ENCODE measurements around the gene PPP1R15B. TPM values are rescaled to one million over a fixed set of nuclear protein-coding genes. Genes with fewer than 3 reads are reported as not detected.

Gene PPP1R15B
- total RNA-seq, 6 experiments from 2014 or later: 27.4 to 34.8 (median 30.9) TPM

DNA sequence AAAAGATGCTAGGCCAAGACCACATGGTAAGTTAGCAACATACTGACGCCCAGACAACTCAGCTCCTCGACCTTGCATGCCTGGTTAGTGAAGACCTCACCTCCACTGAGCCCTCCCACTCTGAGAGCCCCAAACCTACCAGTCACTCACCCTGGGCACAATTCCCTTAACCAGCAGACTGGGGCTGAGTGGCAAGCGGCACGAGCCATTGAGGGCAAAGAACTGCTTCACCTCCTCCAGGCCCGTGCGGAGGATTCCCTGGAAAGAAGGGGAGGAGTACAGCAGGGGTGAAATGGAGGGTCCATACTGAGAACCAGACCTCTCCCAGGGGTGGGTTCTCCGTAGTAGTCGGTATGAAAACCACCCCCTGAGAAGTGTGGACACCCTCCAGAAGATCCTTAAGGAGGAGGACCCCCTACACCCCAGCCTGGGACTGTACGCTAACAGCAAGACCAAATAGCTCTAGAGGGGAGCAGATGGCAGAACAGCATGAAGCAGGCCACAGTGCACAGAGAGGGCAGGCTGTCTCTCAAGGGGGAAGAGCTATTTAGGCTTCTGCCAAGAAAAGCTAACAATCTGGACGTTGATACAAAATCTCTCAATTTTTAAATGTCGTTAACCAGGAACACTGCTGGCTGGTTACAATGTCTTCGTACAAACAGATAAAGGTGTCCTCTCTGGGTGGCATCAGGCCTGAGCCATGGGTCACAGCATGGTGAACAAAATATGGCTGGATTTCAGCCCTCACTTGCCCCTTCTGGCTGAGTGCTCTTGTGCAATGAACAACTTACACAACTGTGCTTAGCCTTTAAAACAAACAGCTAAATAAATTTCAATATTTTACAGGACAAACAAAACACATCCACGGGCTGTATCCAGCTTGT, 31.0 kb upstream of the PPP1R15B start:
- Mint-ChIP-seq H3K9me3 (no peaks in the 10 kb centered on the region), H3K36me3 (ENCODE audit: low read depth) (no peaks in the 10 kb centered on the region; the same call in 1 of the 2 replicates), H3K27ac (no peak overlapping the region), H3K4me3 (no peak overlapping the region), H3K4me1 (ENCODE audit: low read depth) (peaks cover 26% of the 10 kb centered on the region), H3K27me3 (ENCODE audit: insufficient read depth) (peaks cover 14% of the 10 kb centered on the region)
- no peak for DNase-seq
- TF ChIP-seq, protein P1, sequence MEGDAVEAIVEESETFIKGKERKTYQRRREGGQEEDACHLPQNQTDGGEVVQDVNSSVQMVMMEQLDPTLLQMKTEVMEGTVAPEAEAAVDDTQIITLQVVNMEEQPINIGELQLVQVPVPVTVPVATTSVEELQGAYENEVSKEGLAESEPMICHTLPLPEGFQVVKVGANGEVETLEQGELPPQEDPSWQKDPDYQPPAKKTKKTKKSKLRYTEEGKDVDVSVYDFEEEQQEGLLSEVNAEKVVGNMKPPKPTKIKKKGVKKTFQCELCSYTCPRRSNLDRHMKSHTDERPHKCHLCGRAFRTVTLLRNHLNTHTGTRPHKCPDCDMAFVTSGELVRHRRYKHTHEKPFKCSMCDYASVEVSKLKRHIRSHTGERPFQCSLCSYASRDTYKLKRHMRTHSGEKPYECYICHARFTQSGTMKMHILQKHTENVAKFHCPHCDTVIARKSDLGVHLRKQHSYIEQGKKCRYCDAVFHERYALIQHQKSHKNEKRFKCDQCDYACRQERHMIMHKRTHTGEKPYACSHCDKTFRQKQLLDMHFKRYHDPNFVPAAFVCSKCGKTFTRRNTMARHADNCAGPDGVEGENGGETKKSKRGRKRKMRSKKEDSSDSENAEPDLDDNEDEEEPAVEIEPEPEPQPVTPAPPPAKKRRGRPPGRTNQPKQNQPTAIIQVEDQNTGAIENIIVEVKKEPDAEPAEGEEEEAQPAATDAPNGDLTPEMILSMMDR (IDR thresholded peaks at IDR 0.05): no peak

DNA sequence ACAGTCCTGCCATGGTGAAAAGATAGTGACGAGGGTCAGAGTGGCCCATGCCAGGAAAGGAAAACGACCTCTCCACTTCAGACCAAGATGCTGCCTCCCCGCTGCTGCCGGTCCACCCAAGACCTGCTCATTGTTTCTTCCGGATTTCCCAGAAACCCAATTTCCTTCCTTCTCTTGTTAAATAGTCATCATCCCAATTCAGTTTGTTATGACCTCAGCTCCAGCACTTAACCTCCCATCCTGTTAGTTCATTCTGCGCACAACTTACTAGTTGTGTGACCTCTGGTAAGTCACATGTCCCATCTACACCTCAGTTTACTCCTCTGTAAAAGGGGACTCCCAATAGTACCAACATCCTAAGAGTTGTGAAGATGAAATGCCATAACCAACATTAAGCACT, 29.9 kb upstream of the PPP1R15B start:
- TF ChIP-seq, protein P1 (IDR thresholded peaks at IDR 0.05): no peak
- Mint-ChIP-seq H3K27ac (no peak overlapping the region), H3K27me3 (ENCODE audit: insufficient read depth) (peaks cover 13% of the 10 kb centered on the region), H3K4me3 (no peak overlapping the region), H3K36me3 (ENCODE audit: low read depth) (no peaks in the 10 kb centered on the region; the same call in 1 of the 2 replicates), H3K4me1 (ENCODE audit: low read depth) (peaks cover 32% of the 10 kb centered on the region), H3K9me3 (no peaks in the 10 kb centered on the region)
- no peak for DNase-seq

DNA sequence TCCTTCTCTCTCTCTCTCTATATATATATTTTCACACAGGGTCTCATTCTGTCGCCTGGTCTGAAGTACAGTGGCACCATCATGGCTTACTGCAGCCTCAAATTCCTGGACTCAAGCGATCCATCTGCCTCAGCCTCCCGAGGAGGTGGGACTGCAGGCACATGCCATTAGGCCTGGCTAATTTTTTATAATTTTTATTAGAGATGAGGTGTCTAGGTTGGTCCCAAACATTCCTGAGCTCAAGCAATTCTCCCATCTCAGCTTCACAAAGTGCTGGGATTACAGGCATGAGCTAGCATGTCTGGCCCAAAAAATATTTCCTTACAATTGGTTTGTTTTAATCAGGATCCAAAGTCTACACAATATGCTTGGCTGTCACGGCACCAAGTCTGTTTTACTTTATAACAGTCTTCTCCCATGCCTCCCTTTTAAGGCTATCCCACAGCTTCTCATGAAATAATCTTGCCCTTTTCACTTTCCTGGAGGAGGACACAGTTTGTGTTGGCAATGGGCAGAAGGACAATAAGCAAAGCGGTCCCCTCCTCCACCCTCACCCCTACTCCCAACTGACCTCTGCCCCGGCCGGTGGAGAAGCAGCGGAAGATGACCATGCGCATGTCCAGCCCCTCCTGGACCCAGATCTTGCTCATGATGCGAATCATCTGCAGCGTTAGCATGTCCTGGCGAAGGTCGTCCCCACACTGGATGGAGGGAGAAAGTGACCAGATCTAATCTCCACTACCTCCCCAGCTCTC, 28.2 kb upstream of the PPP1R15B start:
- Mint-ChIP-seq H3K36me3 (ENCODE audit: low read depth) (no peaks in the 10 kb centered on the region; the same call in 1 of the 2 replicates), H3K27ac (no peak overlapping the region), H3K4me1 (ENCODE audit: low read depth) (peaks cover 46% of the 10 kb centered on the region), H3K4me3 (no peak overlapping the region), H3K9me3 (no peaks in the 10 kb centered on the region), H3K27me3 (ENCODE audit: insufficient read depth) (peaks cover 11% of the 10 kb centered on the region)
- no peak for DNase-seq
- TF ChIP-seq, protein P1 (IDR thresholded peaks at IDR 0.05): no peak

DNA sequence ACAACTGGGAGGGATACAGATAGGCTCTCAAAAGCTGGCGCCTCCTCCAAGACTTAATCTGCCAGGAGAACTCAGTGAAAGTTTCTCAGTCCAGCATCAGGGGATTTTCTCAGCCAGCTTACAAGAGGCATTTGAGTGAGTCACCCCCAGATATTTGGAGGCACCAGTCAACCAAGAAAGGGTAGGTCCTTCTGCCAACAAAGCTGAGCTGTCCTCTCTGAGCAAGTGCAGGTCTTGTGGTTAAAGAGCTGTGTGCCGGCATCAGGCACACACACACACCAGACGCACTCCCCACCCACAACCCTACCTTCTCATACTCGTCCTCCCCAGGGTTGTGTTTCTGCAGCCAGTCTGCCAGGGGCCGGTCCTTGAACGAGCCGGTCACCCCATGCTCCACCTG, 27.0 kb upstream of the PPP1R15B start:
- Mint-ChIP-seq H3K27me3 (ENCODE audit: insufficient read depth) (peaks cover 6% of the 10 kb centered on the region), H3K27ac (peak overlapping the region; percentile 82), H3K36me3 (ENCODE audit: low read depth) (no peaks in the 10 kb centered on the region; the same call in 1 of the 2 replicates), H3K9me3 (no peaks in the 10 kb centered on the region), H3K4me3 (peak overlapping the region; percentile 48), H3K4me1 (ENCODE audit: low read depth) (peaks cover 46% of the 10 kb centered on the region)
- TF ChIP-seq, protein P1 (IDR thresholded peaks at IDR 0.05): no peak
- peak; percentile 98 for DNase-seq

DNA sequence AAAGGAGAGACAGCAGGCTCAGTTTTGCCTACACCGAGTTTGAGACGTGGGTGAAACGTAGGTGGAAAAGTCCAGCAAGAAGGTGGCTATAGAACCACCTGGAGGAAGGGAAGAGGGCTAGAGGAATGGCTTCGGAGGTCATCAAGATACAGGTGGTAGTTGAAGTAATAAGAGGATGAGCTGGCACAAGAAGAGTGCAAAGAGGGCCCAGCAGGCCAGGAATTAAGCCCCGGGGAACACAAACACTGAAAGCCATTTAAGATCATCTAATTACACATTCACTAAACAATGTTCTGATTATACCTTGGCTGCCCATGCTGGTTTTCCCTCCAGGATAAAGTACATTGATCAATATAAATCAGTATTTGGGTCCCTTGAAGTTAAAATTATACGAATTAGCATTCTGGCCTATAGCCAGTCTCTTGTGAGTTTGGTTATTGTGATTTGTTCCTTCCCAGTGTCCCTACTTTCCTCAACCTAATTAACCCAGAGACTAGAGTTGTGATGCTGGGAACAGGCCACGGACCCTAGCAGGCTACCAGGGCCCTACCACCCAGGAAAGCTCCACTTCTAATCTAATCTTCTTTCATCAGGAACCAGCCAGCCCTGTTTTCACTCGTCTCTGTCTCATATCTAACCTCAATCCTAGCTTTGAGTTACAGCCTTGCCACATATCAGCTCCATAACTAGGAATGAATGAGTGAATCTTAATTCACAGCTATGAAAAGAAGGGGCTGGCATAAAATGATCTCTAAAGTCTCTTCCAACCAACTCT, 26.4 kb upstream of the PPP1R15B start:
- TF ChIP-seq, protein P1 (IDR thresholded peaks at IDR 0.05): no peak
- Mint-ChIP-seq H3K27me3 (ENCODE audit: insufficient read depth) (peaks cover 2% of the 10 kb centered on the region; the same call in 1 of the 2 replicates), H3K4me3 (peak overlapping the region; percentile 48), H3K9me3 (no peaks in the 10 kb centered on the region), H3K36me3 (ENCODE audit: low read depth) (no peaks in the 10 kb centered on the region; the same call in 1 of the 2 replicates), H3K27ac (peak overlapping the region; percentile 82), H3K4me1 (ENCODE audit: low read depth) (peaks cover 46% of the 10 kb centered on the region)
- no peak for DNase-seq
